ENCODE data around the gene TREML2. TPM values are rescaled to one million over a fixed set of nuclear protein-coding genes. Genes with fewer than 3 reads are reported as not detected.

TREML2 gene
- total RNA-seq, 1 donor = not detected

GRCh38 chr6:41177287-41177686, 23.7 kb downstream of the TREML2 start:
- Histone ChIP-seq H3K79me2 (ENCODE audit: insufficient read depth, low read length) (no peaks in the 10 kb centered on the region), H3K36me3 (ENCODE audit: insufficient read depth, low read length) (no peaks in the 10 kb centered on the region), H3K4me3 (ENCODE audit: insufficient read depth, low read length) (no peak overlapping the region), H3K4me2 (ENCODE audit: insufficient read depth, low read length) (no peak overlapping the region), H4K20me1 (ENCODE audit: insufficient read depth, low read length) (no peaks in the 10 kb centered on the region), H3K27me3 (ENCODE audit: insufficient read depth, low read length) (no peaks in the 10 kb centered on the region), H3K27ac (ENCODE audit: low read depth, low read length) (no peak overlapping the region), H3K9me3 (ENCODE audit: low read depth, low read length) (no peaks in the 10 kb centered on the region), H2AFZ (ENCODE audit: low read length) (no peak overlapping the region), H3K4me1 (ENCODE audit: insufficient read depth, low read length) (no peaks in the 10 kb centered on the region)
- DNase-seq (ENCODE audit: insufficient read length, low spot score, missing footprints) = no peak
- no peak for TF ChIP-seq CTCF (IDR thresholded peaks at IDR 0.05; ENCODE audit: extremely low read depth, low read depth, low read length)

GRCh38 chr6:41176189-41176588, 24.8 kb downstream of the TREML2 start:
- Histone ChIP-seq H3K79me2 (ENCODE audit: insufficient read depth, low read length) (no peaks in the 10 kb centered on the region), H3K27me3 (ENCODE audit: insufficient read depth, low read length) (no peaks in the 10 kb centered on the region), H3K9me3 (ENCODE audit: low read depth, low read length) (no peaks in the 10 kb centered on the region), H3K36me3 (ENCODE audit: insufficient read depth, low read length) (no peaks in the 10 kb centered on the region), H3K4me2 (ENCODE audit: insufficient read depth, low read length) (no peak overlapping the region), H2AFZ (ENCODE audit: low read length) (no peak overlapping the region), H3K4me3 (ENCODE audit: insufficient read depth, low read length) (no peak overlapping the region), H4K20me1 (ENCODE audit: insufficient read depth, low read length) (no peaks in the 10 kb centered on the region), H3K4me1 (ENCODE audit: insufficient read depth, low read length) (no peaks in the 10 kb centered on the region), H3K27ac (ENCODE audit: low read depth, low read length) (no peak overlapping the region)
- no peak for DNase-seq (ENCODE audit: insufficient read length, low spot score, missing footprints)
- no peak for TF ChIP-seq CTCF (IDR thresholded peaks at IDR 0.05; ENCODE audit: extremely low read depth, low read depth, low read length)

GRCh38 chr6:41175084-41175483, 25.9 kb downstream of the TREML2 start:
- no peak overlapping the region for H3K4me3 ChIP-seq (ENCODE audit: insufficient read depth, low read length)
- no peak for TF ChIP-seq CTCF (IDR thresholded peaks at IDR 0.05; ENCODE audit: extremely low read depth, low read depth, low read length)
- H3K27me3 ChIP-seq (ENCODE audit: insufficient read depth, low read length) = no peaks in the 10 kb centered on the region
- DNase-seq (ENCODE audit: insufficient read length, low spot score, missing footprints) = no peak
- no peak overlapping the region for H3K4me2 ChIP-seq (ENCODE audit: insufficient read depth, low read length)
- H3K4me1 ChIP-seq (ENCODE audit: insufficient read depth, low read length) = no peaks in the 10 kb centered on the region
- H4K20me1 ChIP-seq (ENCODE audit: insufficient read depth, low read length) = no peaks in the 10 kb centered on the region
- no peak overlapping the region for H2AFZ ChIP-seq (ENCODE audit: low read length)
- no peak overlapping the region for H3K27ac ChIP-seq (ENCODE audit: low read depth, low read length)
- no peaks in the 10 kb centered on the region for H3K9me3 ChIP-seq (ENCODE audit: low read depth, low read length)
- H3K36me3 ChIP-seq (ENCODE audit: insufficient read depth, low read length) = no peaks in the 10 kb centered on the region
- H3K79me2 ChIP-seq (ENCODE audit: insufficient read depth, low read length) = no peaks in the 10 kb centered on the region

GRCh38 chr6:41174610-41175009, 26.3 kb downstream of the TREML2 start:
- no peaks in the 10 kb centered on the region for H3K4me1 ChIP-seq (ENCODE audit: insufficient read depth, low read length)
- H3K4me3 ChIP-seq (ENCODE audit: insufficient read depth, low read length) = no peak overlapping the region
- H2AFZ ChIP-seq (ENCODE audit: low read length) = no peak overlapping the region
- no peak for TF ChIP-seq CTCF (IDR thresholded peaks at IDR 0.05; ENCODE audit: extremely low read depth, low read depth, low read length)
- no peak for DNase-seq (ENCODE audit: insufficient read length, low spot score, missing footprints)
- H4K20me1 ChIP-seq (ENCODE audit: insufficient read depth, low read length) = no peaks in the 10 kb centered on the region
- H3K79me2 ChIP-seq (ENCODE audit: insufficient read depth, low read length) = no peaks in the 10 kb centered on the region
- H3K9me3 ChIP-seq (ENCODE audit: low read depth, low read length) = no peaks in the 10 kb centered on the region
- H3K4me2 ChIP-seq (ENCODE audit: insufficient read depth, low read length) = no peak overlapping the region
- no peak overlapping the region for H3K27ac ChIP-seq (ENCODE audit: low read depth, low read length)
- no peaks in the 10 kb centered on the region for H3K36me3 ChIP-seq (ENCODE audit: insufficient read depth, low read length)
- no peaks in the 10 kb centered on the region for H3K27me3 ChIP-seq (ENCODE audit: insufficient read depth, low read length)

Data from osteoblast (primary cell).